HFF-Myc (cell line): Measurements from ENCODE around the gene KCNE1.
"Not testable (repeated sequence)": the region's sequence is repeated elsewhere in the genome, so short reads cannot be mapped to it uniquely, and the experiment has no call there.

Source experiments
- DNase-seq: peaks from one replicate; pipeline ENCODE4 v3.0.0-alpha.2; 2011; ENCODE audit warnings: low read depth; ENCODE audit errors: extremely low read depth
- H3K4me3 ChIP-seq: replicated peaks from 2 replicates; pipeline ENCODE4 v1.5.1; 2011; ENCODE audit warnings: low read depth, mild to moderate bottlenecking, control low read depth, low read length
- TF ChIP-seq, protein P1 (sequence below): IDR thresholded peaks from 2 replicates; pipeline ENCODE4 v1.5.1; 2012; ENCODE audit warnings: mild to moderate bottlenecking, low read depth, low read length, control low read depth; ENCODE audit errors: missing control alignments

KCNE1 gene

DNA sequence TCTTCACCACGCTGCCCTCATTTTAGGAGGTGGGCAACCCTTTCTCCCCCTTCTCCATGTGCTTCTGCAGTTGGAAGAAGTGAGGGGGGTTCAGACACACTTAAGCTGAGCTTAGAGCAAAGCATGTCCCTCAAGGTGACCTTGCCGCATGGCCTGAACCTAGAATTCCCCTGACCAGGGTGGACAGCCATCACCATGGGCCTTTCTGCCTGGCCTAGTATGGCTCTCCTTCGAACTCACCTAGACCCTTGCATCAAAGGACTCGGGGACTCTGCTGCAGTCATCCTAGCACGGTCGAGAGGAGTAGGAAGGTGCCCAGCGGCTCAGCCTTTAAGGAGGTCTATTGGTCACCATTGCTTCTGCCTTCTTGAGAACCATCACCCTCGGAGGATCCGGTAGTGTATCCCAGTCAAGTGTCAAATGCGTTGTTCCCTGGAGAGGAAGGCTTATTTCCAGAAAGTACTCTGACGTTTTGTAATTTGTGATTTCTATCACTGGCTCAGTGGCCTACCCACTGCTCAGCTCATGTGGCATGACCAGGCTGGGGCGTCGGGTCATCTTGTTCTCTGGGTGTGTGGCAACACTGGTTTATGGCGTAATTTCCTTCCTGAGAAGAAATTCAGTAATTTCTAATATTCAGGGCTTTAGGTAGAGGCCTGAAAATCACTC, at the start of gene KCNE1:
Gene KCNE1, minus strand, starts transcription at position 424 of the 669 bp plus-strand sequence. CDS start 62,576 bp downstream, outside the sequence.
- TF ChIP-seq, protein P1, sequence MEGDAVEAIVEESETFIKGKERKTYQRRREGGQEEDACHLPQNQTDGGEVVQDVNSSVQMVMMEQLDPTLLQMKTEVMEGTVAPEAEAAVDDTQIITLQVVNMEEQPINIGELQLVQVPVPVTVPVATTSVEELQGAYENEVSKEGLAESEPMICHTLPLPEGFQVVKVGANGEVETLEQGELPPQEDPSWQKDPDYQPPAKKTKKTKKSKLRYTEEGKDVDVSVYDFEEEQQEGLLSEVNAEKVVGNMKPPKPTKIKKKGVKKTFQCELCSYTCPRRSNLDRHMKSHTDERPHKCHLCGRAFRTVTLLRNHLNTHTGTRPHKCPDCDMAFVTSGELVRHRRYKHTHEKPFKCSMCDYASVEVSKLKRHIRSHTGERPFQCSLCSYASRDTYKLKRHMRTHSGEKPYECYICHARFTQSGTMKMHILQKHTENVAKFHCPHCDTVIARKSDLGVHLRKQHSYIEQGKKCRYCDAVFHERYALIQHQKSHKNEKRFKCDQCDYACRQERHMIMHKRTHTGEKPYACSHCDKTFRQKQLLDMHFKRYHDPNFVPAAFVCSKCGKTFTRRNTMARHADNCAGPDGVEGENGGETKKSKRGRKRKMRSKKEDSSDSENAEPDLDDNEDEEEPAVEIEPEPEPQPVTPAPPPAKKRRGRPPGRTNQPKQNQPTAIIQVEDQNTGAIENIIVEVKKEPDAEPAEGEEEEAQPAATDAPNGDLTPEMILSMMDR: no peak
- DNase-seq: no peak
- no peak within 1 kb of the TSS for H3K4me3 ChIP-seq

DNA sequence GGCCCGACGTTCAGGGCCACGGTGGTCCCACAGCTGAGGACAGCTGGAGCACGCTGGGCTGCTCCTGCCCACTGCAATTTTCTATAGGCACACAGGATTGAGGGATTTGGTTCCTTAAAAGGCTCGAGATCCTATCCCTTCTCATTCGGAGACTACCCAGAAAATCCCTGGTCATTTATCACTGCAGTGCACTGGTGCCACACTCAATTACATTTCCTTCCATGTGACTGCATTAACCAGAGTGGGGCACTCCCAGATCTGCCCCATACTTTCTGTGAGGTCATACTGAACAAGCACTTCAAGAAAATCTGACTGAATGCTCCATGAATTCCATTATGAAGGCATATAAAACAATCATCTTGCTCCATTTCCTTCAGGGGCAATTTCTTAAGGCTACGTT, 49.8 kb upstream of the KCNE1 start:
- no peak overlapping the region for H3K4me3 ChIP-seq
- TF ChIP-seq, protein P1: no peak
- DNase-seq: no peak

- H3K4me3 ChIP-seq: no peak overlapping the region
- TF ChIP-seq, protein P1: no peak
- no peak for DNase-seq
Measured at GRCh38 chr21:34560609-34561008, 48.6 kb upstream of the KCNE1 start.

GRCh38 chr21:34560021-34560420, 48.0 kb upstream of the KCNE1 start:
- DNase-seq: no peak
- no peak overlapping the region for H3K4me3 ChIP-seq
- TF ChIP-seq, protein P1: no peak

DNA sequence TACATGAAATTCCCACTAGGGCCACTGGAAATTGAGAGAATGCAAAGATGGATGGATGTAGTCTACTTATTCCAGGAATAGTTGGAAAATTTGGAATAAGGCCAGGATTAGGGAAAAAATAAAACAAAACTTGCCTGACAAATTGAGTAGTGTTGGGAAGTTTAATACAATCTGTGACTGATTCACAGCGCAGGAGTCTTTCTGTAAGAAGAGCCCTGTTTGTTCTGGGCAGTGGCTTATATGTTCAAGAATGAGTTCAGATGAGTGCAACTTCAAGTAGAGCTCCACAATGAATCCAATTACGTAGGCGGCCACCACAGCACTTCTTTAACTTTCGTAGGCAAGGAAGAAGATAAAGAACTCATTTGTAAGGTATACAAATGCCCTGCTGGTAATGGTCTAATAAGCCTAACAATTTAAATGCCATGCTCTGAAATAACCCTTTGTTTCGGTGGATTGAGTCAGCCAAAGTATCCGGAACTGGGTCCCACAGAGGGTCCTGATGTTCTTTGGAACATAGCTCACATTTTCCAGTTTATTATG, 47.1 kb upstream of the KCNE1 start:
- TF ChIP-seq, protein P1: no peak
- DNase-seq: no peak

DNA sequence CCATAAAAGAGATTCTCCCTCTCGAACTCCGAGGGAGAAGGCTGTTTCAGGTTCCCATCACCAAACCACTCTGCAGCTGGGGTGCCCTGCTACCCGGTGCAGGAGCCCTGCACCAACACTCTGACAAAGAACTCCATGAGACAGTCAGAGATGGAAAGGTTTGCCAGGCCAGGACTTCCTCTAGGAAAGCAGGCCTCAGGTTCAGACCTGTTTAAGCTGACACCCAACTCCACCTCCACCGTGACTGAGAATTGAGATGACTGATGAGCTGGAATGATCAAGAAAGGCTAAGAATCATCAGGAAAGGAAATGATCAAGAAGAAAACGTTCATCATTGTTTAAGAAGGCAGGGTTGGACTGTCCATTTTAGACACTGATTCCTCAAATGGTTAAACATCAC, 46.2 kb upstream of the KCNE1 start:
- no peak for DNase-seq
- TF ChIP-seq, protein P1: no peak
- H3K4me3 ChIP-seq: no peak overlapping the region

More for the DNA sequence above, 47.1 kb upstream of the KCNE1 start:
- H3K4me3 ChIP-seq: no peak overlapping the region

DNA sequence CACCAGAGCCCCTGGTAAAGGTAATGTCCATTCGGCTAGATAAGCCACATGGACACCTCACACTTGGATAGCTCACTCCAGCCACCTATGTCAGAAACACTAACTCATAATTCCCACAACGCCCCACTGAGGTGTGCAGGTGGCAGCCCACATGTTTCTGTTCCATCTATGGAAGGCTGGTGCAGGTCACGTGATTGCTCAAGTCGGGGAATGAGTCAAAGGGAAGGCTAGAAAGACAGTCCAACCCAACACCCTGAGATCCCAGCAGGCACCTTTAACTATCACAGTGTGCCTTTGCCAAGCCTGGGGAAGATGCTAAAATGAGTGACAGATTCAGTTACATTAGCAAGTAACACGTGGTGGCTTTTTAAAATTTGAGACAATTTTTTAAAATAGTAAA, 45.3 kb upstream of the KCNE1 start:
- no peak for DNase-seq
- TF ChIP-seq, protein P1: no peak
- H3K4me3 ChIP-seq: no peak overlapping the region

DNA sequence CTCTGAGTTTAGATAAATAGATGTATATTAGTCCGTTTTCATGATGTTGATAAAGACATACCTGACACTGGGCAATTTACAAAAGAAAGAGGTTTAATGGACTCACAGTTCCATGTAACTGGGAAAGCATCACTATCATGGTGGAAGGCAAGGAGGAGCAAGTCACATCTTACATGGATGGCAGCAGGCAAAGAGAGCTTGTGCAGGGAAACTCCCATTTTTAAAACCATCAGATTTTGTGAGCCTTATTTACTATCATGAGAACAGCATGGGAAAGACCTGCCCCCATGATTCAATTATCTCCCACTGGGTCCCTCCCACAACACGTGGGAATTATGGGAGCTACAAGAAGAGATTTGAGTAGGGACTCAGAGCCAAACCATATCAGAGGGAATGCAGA, 42.7 kb upstream of the KCNE1 start:
- H3K4me3 ChIP-seq, DNase-seq: not testable (repeated sequence)
